ENCODE measurements around the gene WDR70.

GRCh38 chr5:37396352-37396751 is 17.2 kb downstream of the WDR70 start:
- TF ChIP-seq CTCF (IDR thresholded peaks at IDR 0.05; ENCODE audit: extremely low read depth in 1 of 2, insufficient read depth in 1 of 2, low read depth in 1 of 2, low read length in 2 of 2) (no peak), MYC (IDR thresholded peaks at IDR 0.05; ENCODE audit: low read depth, low read length) (no peak), POLR2AphosphoS5 (IDR thresholded peaks at IDR 0.05; ENCODE audit: insufficient read depth, low read depth, low read length) (no peak), POLR2A (IDR thresholded peaks at IDR 0.05; ENCODE audit: low read depth, low read length) (no peak), GATA2 (IDR thresholded peaks at IDR 0.05; ENCODE audit: insufficient read depth, insufficient read length, low read depth, low read length) (no peak)
